Measurements from ENCODE around the gene NKAIN2.
"Not testable (repeated sequence)": the region's sequence is repeated elsewhere in the genome, so short reads cannot be mapped to it uniquely, and the experiment has no call there.

The NKAIN2 gene

GRCh38 chr6:124400261-124400999 lies 596.8 kb downstream of the NKAIN2 start:
- H3K4me3 ChIP-seq (ENCODE audit: low read depth, low read length), result no peak overlapping the region
- TF ChIP-seq, protein P1, sequence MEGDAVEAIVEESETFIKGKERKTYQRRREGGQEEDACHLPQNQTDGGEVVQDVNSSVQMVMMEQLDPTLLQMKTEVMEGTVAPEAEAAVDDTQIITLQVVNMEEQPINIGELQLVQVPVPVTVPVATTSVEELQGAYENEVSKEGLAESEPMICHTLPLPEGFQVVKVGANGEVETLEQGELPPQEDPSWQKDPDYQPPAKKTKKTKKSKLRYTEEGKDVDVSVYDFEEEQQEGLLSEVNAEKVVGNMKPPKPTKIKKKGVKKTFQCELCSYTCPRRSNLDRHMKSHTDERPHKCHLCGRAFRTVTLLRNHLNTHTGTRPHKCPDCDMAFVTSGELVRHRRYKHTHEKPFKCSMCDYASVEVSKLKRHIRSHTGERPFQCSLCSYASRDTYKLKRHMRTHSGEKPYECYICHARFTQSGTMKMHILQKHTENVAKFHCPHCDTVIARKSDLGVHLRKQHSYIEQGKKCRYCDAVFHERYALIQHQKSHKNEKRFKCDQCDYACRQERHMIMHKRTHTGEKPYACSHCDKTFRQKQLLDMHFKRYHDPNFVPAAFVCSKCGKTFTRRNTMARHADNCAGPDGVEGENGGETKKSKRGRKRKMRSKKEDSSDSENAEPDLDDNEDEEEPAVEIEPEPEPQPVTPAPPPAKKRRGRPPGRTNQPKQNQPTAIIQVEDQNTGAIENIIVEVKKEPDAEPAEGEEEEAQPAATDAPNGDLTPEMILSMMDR (IDR thresholded peaks at IDR 0.05; ENCODE audit: insufficient read depth, low read depth, low read length, missing control alignments), result no peak
- DNase-seq (ENCODE audit: low read depth), result no peak

GRCh38 chr6:124410425-124410824 lies 606.8 kb downstream of the NKAIN2 start:
- not testable (repeated sequence) for H3K4me3 ChIP-seq (ENCODE audit: low read depth, low read length); DNase-seq (ENCODE audit: low read depth)

DNA sequence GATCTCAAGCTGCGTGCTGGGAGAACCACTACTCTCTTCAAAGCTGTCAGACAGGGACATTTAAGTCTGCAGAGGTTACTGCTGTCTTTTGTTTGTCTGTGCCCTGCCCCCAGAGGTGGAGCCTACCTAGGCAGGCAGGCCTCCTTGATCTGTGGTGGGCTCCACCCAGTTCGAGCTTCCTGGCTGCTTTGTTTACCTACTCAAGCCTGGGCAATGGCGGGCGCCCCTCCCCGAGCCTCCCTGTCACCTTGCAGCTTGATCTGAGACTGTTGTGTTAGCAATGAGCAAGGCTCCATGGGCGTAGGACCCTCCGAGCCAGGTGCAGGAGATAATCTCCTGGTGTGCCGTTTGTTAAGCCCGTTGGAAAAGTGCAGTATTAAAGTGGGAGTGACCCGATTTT lies 609.0 kb downstream of the NKAIN2 start:
- not testable (repeated sequence) for DNase-seq (ENCODE audit: low read depth); H3K4me3 ChIP-seq (ENCODE audit: low read depth, low read length)

DNA sequence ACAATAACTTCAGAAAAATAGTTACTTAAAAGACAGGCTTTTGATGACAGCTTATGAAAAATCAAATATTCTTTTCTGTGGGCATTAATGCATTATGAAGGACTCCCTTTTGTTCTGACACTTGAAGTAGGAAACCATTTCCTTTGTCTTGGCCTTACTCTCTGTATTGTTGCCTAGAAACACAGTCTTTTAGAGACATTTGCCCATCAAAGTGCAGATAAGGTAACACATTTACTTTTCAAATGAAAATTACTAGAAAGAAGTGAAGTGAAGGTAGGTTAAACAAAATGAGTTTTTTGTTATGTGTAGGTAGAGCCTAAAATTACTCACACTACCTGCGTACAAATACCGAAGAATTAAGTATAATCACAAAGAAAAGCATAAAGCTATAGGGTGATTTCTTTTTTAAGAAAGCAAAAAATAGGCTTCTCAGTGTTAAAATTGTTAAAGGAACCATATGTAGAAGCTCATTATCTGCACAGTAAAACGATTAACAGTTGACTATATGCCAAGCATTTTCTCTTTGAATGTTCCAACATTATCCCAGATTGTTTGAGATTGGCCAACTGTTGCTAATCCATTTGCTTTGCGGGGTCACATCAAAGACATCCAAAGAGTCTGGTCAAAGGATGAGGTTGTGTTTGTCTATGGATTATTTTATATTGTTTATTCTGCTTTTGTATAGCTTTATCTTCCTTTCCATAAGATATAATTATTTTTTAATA lies 616.6 kb downstream of the NKAIN2 start:
- H3K4me3 ChIP-seq (ENCODE audit: low read depth, low read length), result no peak overlapping the region
- TF ChIP-seq, protein P1 (IDR thresholded peaks at IDR 0.05; ENCODE audit: insufficient read depth, low read depth, low read length, missing control alignments), result no peak
- DNase-seq (ENCODE audit: low read depth), result no peak

DNA sequence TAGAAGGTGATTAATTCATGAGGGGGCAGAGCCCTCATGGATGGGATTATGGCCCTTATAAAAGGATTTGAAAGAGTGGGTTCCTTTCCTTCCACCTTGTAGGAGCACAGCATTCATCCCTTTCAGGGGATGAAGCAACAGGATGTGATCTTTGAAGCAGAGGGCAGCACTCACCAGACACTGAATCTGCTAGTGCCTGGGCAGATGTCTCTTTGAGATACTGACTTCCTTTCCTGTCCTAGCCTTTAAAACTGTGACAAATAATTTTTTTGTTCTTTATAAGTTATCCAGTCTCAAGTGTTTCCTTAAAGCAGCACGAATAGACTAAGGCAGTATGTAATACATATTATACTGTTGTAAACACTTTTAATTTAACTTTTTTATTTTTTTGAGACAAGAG lies 620.0 kb downstream of the NKAIN2 start:
- no peak for DNase-seq (ENCODE audit: low read depth)
- TF ChIP-seq, protein P1 (IDR thresholded peaks at IDR 0.05; ENCODE audit: insufficient read depth, low read depth, low read length, missing control alignments), result no peak
- no peak overlapping the region for H3K4me3 ChIP-seq (ENCODE audit: low read depth, low read length)

DNA sequence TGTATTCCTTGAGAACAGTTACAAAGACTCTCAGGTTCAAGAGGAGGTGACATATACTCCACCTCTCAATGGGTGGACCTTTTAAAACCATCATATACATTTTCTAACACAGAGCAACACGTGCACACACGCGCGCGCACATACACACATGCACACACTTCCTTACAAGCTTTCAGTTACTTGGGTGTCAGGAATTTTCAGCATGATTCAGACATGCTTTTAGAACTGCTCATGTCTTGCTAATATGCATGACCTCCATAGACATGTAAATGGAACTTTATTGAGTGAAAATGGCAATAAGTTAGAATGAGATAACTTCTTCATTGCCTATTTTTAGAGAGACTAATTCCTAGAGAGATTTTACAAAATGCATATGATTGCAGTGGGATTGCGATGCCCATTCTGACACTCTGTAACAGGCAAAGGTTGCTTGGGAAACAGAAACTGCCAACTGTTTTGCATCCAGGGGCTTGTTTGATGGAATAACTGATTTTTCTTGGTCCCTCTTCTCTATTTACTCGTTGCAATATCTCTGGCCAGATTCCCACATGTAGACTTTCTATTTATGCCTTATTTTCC lies 627.2 kb downstream of the NKAIN2 start:
- H3K4me3 ChIP-seq (ENCODE audit: low read depth, low read length), result no peak overlapping the region
- TF ChIP-seq, protein P1 (IDR thresholded peaks at IDR 0.05; ENCODE audit: insufficient read depth, low read depth, low read length, missing control alignments), result no peak
- no peak for DNase-seq (ENCODE audit: low read depth)

DNA sequence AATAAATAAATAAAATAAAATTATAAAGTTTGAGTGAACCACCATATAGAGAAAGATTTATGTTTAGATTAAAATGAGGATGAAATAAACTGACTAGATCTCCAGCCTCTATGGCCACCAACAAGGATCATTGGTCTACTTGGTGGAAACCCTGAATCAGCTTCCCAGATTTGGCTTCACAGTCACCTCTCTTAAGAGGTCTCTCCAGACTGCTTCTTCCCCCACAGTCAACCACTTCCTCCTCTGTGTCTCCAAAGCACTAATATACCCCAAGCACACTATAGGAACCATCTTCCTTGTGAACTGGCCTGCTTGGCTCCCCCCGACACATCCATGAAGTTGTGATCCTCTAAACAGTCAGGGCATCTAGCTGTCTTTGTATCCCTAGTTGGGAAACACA lies 629.0 kb downstream of the NKAIN2 start:
- H3K4me3 ChIP-seq (ENCODE audit: low read depth, low read length), result no peak overlapping the region
- DNase-seq (ENCODE audit: low read depth), result no peak
- TF ChIP-seq, protein P1 (IDR thresholded peaks at IDR 0.05; ENCODE audit: insufficient read depth, low read depth, low read length, missing control alignments), result no peak

Measured in GM12865 (cell line).